DMS 273 treated with DMSO at 0.1 percent for 48 hours (cell line): ENCODE measurements around the gene MYO7A.

Experiments
- DNase-seq: peaks from one replicate; lab custom pipeline; 2025; lab: John Stamatoyannopoulos, UW

The MYO7A gene

DNA sequence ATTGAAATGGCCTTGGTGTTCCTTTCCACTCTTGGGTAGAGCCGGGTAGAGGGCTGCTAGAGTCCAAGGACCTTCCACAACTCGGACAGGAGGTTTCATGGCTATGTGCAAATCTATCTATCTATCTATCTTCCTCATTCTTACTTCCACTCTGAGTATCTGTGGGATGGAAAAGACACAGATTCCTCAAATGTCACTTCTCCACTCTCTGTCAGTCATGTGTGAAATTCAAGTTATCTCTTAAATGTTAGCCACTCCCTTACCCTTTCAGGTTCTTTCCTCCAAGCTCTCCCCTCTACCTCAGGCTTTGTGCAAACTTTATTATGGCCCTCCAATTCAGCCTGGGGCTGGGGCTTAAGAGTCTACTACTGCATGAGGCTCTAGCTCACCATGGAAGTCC lies 89.1 kb downstream of the MYO7A start:
- no peak for DNase-seq

DNA sequence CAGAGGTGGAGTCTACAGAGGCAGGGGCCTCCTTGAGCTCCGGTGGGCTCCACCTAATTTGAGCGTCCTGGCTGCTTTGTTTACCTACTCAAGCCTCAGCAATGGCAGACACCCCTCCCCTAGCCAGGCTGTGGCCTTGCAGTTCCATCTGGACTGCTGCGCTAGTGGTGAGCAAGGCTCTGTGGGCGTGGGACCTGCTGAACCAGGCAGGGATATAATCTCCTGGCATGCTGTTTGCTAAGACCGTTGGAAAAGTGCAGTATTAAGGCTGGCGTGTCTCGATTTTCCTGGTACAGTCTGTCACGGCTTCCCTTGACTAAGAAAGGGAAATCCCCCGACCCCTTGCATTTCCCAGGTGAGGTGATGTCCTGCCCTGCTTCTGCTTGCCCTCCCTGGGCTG lies 95.8 kb downstream of the MYO7A start:
- no peak for DNase-seq

DNA sequence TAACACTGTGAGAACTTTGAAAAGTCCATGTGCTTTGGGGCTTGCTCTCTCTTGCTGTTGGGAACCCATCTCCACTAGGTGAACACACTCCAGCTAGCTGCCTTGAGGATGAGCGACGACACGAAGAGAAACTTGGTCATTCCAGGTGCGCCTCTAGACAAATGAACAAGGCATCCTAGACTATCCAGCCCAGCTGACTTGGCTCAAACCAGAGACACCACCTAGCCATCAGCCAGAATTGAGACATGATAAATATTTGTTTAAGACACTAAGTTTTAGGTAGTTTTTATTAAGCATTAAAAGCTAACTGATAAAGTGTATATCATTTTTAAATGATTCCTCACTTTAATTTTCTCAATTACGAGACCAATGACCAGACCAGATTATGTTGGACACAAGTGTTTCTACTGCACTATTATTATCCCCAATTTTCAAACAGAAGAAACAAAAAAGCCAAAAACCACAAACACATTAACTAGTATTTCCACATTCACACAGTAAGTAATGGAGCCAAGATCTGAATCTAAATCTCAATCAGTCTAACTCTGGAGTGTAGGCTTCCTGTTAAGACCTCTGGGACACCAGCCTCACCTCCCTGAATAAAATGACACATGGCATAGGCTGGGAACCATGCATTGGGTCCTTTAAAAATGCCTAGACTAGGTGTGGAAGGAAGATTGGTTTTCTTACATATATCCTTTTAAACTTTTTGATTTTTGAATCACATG lies 103.0 kb downstream of the MYO7A start:
- DNase-seq = no peak

DNA sequence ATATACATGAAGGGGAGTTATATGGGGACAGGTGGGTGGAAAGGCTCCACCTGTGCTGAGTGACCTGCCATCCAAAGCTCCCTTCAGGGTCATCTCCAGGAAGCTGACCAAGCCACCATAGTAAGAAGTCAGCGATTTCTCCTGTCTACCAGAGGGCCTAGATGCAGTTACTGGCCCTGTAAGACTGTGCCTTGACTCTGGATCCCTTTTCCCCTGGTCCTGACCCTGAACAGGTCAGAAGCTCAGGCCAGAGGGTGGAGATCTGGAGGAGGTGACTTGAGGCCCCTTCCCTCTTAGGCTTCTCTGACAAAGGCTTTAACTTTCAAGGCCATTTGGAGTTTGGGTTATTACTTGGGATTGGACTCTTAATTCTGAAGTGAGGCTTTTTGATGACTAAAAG lies 103.8 kb downstream of the MYO7A start:
- no peak for DNase-seq

DNA sequence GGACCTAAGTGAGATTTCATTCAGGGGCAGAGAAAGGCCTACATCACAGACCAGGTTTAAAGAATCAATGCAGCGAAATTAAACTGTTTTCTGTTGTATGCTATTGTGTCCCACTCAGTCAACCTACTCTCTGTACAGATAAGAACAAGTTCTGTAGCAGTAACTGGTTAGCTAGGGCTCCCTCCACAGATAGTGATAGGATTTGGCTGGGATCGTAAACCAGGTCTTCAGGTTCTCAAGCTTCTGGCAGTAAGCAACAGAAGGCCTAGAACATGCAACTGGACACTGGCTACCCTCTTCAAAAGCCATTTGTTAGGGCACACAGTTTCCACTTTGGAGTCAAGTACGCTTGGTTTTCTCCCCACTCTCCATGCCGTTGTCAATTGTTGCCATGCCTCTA lies 104.2 kb downstream of the MYO7A start:
- no peak for DNase-seq

DNA sequence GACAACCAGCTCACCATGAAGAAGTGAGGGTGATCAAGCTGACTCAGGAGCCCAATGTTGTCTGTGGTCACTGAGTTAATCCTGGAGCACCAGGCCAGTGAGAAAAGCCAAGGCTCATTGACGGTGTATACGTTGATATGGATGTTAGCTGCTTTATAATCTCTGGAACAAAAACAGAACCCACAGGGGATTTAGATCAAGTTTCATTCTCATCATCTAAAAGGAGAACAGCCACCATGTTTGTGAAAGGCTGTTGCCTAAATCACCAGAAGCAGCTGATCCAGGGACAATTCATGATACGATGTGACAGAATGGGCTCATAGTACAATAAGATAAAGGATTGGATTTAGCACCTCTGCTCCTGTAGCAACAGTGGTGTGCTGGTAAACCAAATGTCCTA lies 105.0 kb downstream of the MYO7A start:
- no peak for DNase-seq

DNA sequence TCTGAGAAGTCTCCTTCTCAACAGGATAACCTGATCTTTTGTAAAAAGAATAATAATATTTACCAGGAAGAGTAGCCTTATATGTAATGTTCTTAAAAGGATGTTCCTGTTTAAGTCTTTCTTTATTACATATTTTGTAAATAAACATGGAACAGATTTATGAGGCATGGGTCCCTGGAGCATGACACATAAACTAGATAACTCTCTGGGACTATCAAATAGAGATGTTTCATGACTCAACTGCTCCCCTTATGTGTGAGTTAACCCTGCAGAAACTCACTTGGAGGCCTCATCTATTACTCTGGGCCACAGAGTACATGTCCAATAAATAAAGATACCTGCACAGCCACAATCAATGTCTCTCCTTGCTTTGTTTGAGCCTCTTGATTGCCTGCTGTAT lies 108.9 kb downstream of the MYO7A start:
- no peak for DNase-seq

DNA sequence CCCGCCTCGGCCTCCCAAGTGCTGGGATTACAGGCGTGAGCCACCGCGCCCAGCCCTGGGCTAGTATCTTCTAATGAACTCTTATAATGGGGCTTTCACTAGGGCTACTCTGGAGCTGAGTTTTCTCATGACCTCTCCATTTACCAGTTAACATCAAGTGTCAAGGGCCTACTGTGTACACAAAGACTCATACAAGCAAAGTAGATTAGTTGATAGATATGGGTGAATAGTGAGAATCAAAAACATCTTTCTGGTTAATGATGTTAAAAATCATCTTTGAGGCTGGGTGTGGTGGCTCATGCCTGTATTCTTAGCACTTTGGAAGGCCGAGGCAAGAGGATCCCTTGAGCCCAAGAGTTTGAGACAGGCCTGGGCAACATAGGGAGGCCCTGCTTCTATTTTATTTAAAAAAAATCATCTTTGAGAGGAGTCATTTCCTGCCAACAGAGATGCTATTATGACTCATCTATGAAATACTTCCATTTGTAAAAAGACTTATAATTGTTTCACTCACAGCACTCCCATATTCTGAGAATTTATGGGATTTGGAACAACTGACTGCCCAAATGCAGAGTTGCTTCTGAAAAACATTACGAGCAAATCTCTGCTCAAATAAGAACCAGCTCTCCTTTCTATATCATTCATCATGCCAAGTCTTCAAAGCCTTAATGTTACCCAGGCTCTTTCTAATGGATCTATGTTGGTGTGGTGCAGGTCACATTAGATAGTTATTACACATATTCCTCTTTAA lies 116.4 kb downstream of the MYO7A start:
- no peak for DNase-seq

DNA sequence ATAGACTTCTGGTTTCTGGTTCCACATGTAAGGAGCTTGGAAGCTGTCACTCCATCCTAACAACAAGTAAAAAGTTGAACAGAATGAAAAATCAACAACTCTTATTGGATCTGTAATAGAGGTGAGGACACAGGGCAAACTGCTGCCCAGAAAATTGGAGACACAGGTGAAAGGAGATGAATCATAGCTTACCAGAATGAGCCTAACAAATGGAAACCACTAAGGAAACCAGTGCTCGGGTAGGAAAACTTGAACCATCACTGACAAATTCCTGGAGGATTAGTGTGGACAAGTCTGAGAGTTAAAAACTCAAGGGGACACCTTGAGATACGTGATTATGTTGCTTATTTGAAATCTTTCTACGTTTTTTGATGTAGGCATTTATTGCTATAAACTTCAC lies 121.4 kb downstream of the MYO7A start:
- DNase-seq = no peak

DNA sequence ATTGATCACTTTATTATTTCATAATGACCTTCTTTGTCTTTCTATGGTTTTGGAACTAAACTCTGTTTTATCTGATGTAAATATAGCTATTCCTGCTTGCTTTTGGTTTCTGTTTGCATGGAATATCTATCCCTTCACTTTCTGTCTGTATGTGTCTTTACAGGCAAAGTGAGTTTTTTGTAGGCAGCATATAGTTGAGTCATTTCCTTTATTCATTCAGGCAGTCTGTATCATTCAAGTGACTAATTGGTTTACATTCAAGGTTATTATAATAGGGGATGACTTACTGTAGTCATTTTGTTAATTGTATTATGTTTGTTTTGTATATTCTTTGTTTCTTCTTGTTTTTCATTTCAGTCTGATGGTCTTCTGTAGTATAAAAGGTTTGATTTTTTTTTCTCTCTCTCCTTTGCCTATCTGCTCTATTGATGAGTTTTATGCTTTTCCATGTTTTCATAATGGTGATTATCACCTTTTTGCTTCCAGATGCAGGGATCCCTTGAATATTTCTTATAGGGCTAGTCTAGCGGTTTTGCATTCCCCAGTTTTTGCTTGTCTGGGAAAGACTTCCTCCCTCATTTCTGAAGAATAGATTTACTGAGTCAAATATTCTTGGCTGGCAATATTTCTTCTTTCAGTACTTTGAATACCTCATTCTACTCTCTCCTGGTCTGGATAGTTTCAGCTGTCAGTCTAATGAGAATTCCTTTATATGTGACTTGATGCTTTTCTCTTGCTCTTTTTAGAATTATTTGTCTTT lies 123.0 kb downstream of the MYO7A start:
- no peak for DNase-seq

DNA sequence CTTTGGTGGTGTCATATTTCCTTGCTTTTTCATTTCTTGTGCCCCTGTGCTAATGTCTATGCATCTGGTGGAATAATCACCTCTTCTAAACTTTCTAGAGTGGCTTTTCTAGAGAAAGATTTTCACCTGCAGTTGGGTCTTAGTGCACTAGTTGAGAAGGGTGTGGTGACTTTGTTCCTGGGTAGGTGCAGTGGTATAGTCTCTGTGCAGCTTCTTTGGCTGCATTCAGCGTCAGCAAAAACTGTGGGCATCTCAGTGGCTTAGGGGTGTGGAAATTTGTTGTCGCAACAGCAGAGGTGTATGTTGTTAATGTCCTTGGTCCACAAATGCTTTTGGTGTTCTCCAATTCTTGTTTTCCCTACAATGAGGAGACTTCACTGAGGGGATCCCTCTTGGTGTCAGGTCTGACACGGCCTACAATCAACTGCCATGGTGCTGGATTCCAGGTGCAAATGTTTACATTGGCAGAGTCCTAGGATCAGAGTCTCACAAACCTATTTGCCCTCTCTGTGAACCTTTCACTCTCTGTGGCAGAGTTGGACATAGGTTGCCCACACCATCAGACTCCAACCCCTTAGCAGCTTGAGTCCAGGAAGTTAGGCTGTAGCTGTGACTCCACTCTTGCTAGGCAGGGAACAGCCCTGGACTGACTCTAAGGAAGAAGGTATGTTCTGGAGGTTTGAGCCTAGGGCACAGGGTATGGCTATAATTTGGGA lies 124.7 kb downstream of the MYO7A start:
- DNase-seq = no peak

DNA sequence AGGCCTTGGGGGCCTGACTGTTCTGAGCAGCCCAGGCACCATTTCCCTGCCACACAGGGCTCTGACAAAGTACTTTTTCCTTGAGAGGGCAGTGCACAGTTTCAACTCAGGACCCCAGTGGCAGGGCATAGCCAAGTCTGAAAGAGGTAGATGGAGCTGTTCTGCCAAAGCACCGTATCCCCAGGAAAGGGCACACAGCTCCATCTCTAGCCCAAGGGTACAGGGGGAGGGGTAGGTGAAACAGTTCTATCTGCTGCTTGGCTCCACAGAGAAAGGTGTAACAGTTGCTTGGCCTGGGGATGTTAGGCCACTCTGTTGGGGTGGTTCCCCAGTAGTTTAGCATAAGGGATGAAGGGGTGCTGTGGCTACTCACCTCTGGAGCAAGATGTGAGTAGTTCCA lies 125.6 kb downstream of the MYO7A start:
- no peak for DNase-seq

DNA sequence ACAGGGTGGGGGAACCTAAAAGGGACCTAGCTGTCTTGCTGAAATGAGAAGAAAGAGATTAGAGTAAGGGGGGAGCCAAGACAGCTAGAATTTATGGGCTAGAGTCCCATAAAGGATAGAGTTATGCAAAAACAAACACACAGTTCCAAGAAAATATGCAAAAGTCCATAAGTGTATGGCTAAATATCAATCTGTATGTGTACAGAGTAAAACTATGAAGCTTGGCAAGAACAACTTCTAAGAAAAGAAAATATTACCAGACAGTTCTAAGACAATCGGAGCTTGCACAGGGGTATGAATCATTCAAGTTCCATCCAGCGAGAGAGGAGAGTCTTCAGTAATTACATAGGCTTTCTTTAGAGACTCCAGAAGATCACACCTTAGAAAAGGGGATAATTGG lies 131.6 kb downstream of the MYO7A start:
- no peak for DNase-seq

DNA sequence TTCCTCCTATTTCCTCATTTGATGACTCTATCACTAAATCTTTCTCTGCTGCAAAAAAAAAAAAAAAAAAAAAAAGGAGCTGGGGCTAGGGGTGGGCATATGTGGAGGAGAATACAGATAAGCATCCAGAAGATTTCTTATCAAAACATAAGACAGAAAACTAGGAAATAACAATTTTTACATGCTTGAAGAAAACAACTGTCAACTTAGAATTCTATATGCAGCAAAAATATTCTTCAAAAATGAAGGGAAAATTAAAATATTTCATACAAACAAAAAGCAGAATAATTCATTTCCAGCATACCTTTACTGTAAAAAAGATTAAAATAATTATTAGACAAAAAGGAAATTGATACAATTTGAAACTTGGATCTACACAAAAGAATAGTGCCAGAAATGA lies 134.8 kb downstream of the MYO7A start:
- no peak for DNase-seq
